ENCODE measurements around the gene SETD9. TPM values are rescaled to one million over a fixed set of nuclear protein-coding genes. Genes with fewer than 3 reads are reported as not detected.

SETD9 gene
- total RNA-seq, 3 donors from 2014 or later (not counting 1 experiment from before 2014, with no cell fraction given) = 5.6 to 8.6 (median 6.0) TPM

- Mint-ChIP-seq H3K36me3 (no peaks in the 10 kb centered on the region), H3K27ac (no peak overlapping the region), H3K4me3 (no peak overlapping the region), H3K4me1 (no peaks in the 10 kb centered on the region), H3K27me3 (ENCODE audit: low read depth in 2 of 2) (peaks cover 38 to 77% of the 10 kb centered on the region in 2 donors), H3K9me3 (no peaks in the 10 kb centered on the region)
- Histone ChIP-seq H3K27ac (ENCODE audit: low read length) (no peak overlapping the region), H3K4me1 (ENCODE audit: control insufficient read depth, insufficient read depth, low read length) (no peaks in the 10 kb centered on the region), H3K27me3 (ENCODE audit: control insufficient read depth, insufficient read depth, low read length) (peaks cover 27% of the 10 kb centered on the region), H3K4me3 (ENCODE audit: low read length) (no peak overlapping the region), H3K9me3 (ENCODE audit: control insufficient read depth, insufficient read depth, low read length) (no peaks in the 10 kb centered on the region), H3K36me3 (ENCODE audit: control insufficient read depth, insufficient read depth, low read length) (no peaks in the 10 kb centered on the region)
- WGBS (ENCODE audit: insufficient coverage) = 22% methylated on average over 3 of the region's 5 CpGs
- intact Hi-C loops (cut with micrococcal nuclease) = no loop called here
- DNase-seq = no peak
- no peak for TF ChIP-seq CTCF (IDR thresholded peaks at IDR 0.05)
- ATAC-seq = no peak
Measured at GRCh38 chr5:56963246-56963645, 53.9 kb downstream of the SETD9 start.

- H3K9me3 ChIP-seq (ENCODE audit: control insufficient read depth, insufficient read depth, low read length) = no peaks in the 10 kb centered on the region
- DNase-seq (no peak), ATAC-seq (no peak)
- H3K27me3 ChIP-seq (ENCODE audit: control insufficient read depth, insufficient read depth, low read length) = peaks cover 24% of the 10 kb centered on the region
- Mint-ChIP-seq H3K36me3 (no peaks in the 10 kb centered on the region), H3K27ac (no peak overlapping the region), H3K27me3 (ENCODE audit: low read depth in 2 of 2) (peaks cover 37 to 75% of the 10 kb centered on the region in 2 donors), H3K4me1 (no peaks in the 10 kb centered on the region), H3K4me3 (no peak overlapping the region), H3K9me3 (no peaks in the 10 kb centered on the region)
- no peaks in the 10 kb centered on the region for H3K4me1 ChIP-seq (ENCODE audit: control insufficient read depth, insufficient read depth, low read length)
- H3K4me3 ChIP-seq (ENCODE audit: low read length) = no peak overlapping the region
- intact Hi-C loops (cut with micrococcal nuclease) = no loop called here
- H3K27ac ChIP-seq (ENCODE audit: low read length) = no peak overlapping the region
- no peak for TF ChIP-seq CTCF (IDR thresholded peaks at IDR 0.05)
- H3K36me3 ChIP-seq (ENCODE audit: control insufficient read depth, insufficient read depth, low read length) = no peaks in the 10 kb centered on the region
- 90% methylated on average over 1 of the region's 2 CpGs for WGBS (ENCODE audit: insufficient coverage)
Measured at GRCh38 chr5:56964173-56964572, 54.8 kb downstream of the SETD9 start.

Other genes with a start within 250 kb of the SETD9 start
- 10 to 100 TPM; 27.8 to 35.7 (median 35.5) TPM for gene MAP3K1, start 94.0 kb upstream of the SETD9 start, total RNA-seq
- gene MIER3, start 42.5 kb downstream of the SETD9 start, total RNA-seq = 10 to 100 TPM; 20.4 to 30.8 (median 29.0) TPM